Testis (tissue), 3 donors: ENCODE data around the gene ARRB2. TPM values are rescaled to one million over a fixed set of nuclear protein-coding genes. Genes with fewer than 3 reads are reported as not detected.
"Not testable (repeated sequence)": the region's sequence is repeated elsewhere in the genome, so short reads cannot be mapped to it uniquely, and the experiment has no call there.

Experiments
- DNase-seq: peaks from one replicate; pipeline ENCODE4 v3.0.0-alpha.2; 2019
- H3K27ac ChIP-seq, 2 donors: fragments of 200-600 bp; sonication (generic); one replicate each; pipeline ENCODE4 v1.5.1; 2019
- H3K27me3 ChIP-seq: fragments of 200-600 bp; sonication (generic); one replicate; pipeline ENCODE4 v1.5.1; 2019
- H3K36me3 ChIP-seq: fragments of 200-600 bp; sonication (generic); one replicate; pipeline ENCODE4 v1.5.1; 2017; ENCODE audit warnings: low read depth; ENCODE audit errors: missing control alignments
- H3K4me1 ChIP-seq: fragments of 200-600 bp; sonication (generic); one replicate; pipeline ENCODE4 v1.5.1; 2019
- H3K4me3 ChIP-seq, 2 donors: fragments of 200-600 bp; sonication (generic); one replicate each; pipeline ENCODE4 v1.5.1; 2017 to 2019
- H3K9me3 ChIP-seq: fragments of 200-600 bp; sonication (generic); one replicate; pipeline ENCODE4 v1.5.1; 2017
- POLR2A ChIP-seq: fragments of 450-650 bp; IDR thresholded peaks from one replicate; pipeline ENCODE4 v1.6.1; 2017; ENCODE audit warnings: antibody characterized with exemption, mild to moderate bottlenecking, moderate library complexity
- WGBS, 2 donors: methylation state at CpG; one replicate each; pipeline ENCODE4 v1.1.5; 2018; 5-methylcytosine and 5-hydroxymethylcytosine counted together
- intact Hi-C: fragments of 100-400 bp; cut with DNase I; formaldehyde crosslinking; loops from one replicate; pipeline ENCODE4 v1.15.1; 2023; ENCODE audit warnings: low total_unique reads
- polyA plus RNA-seq: library from polyadenylated mRNA; stranded (reverse); fragments of 350-450 nt; fragmentation: Illumina TruSeq; extraction: RNeasy Lipid Tissue Mini Kit (QIAGEN cat#74804); gene quantifications from one replicate; pipeline ENCODE4 v1.2.3, GENCODE V29; 2014; ENCODE audit warnings: low read depth, low replicate concordance; ENCODE audit not compliant: insufficient read depth
- total RNA-seq, 2 donors: library from RNA; depleted of rRNA; stranded (reverse); fragments of >200 nt; gene quantifications; one replicate each; pipeline ENCODE4 v1.2.3, GENCODE V29; 2016
- TF ChIP-seq, protein P1 (sequence below), 3 experiments: fragments of 450-650 bp in 2 of 3; fragments of 200-600 bp in 1 of 3; sonication (generic) in 1 of 3; IDR thresholded peaks; one replicate each; pipeline ENCODE4 v1.5.1; 2016 to 2019; ENCODE audit warnings: antibody characterized with exemption in 3 of 3, mild to moderate bottlenecking in 2 of 3, moderate library complexity in 1 of 3

The ARRB2 gene
- total and polyA plus RNA-seq, 3 donors from 2014 or later = 13.5 to 23.0 (median 19.5) TPM

- no peak for DNase-seq
- Histone ChIP-seq H3K27me3 (no peaks in the 10 kb centered on the region), H3K36me3 (no peaks in the 10 kb centered on the region), H3K9me3 (no peaks in the 10 kb centered on the region), H3K27ac (no peak overlapping the region), H3K4me3 (no peak overlapping the region), H3K4me1 (peaks cover 3% of the 10 kb centered on the region)
- no peak for TF ChIP-seq POLR2A
- TF ChIP-seq, protein P1, sequence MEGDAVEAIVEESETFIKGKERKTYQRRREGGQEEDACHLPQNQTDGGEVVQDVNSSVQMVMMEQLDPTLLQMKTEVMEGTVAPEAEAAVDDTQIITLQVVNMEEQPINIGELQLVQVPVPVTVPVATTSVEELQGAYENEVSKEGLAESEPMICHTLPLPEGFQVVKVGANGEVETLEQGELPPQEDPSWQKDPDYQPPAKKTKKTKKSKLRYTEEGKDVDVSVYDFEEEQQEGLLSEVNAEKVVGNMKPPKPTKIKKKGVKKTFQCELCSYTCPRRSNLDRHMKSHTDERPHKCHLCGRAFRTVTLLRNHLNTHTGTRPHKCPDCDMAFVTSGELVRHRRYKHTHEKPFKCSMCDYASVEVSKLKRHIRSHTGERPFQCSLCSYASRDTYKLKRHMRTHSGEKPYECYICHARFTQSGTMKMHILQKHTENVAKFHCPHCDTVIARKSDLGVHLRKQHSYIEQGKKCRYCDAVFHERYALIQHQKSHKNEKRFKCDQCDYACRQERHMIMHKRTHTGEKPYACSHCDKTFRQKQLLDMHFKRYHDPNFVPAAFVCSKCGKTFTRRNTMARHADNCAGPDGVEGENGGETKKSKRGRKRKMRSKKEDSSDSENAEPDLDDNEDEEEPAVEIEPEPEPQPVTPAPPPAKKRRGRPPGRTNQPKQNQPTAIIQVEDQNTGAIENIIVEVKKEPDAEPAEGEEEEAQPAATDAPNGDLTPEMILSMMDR (IDR thresholded peaks at IDR 0.05) = no peak
- intact Hi-C loops = no loop called here
- 77 to 88% methylated on average over 3 of the region's 3 CpGs for WGBS, 2 donors
Observed at GRCh38 chr17:4712526-4712925, 2.1 kb downstream of the ARRB2 start.

DNA sequence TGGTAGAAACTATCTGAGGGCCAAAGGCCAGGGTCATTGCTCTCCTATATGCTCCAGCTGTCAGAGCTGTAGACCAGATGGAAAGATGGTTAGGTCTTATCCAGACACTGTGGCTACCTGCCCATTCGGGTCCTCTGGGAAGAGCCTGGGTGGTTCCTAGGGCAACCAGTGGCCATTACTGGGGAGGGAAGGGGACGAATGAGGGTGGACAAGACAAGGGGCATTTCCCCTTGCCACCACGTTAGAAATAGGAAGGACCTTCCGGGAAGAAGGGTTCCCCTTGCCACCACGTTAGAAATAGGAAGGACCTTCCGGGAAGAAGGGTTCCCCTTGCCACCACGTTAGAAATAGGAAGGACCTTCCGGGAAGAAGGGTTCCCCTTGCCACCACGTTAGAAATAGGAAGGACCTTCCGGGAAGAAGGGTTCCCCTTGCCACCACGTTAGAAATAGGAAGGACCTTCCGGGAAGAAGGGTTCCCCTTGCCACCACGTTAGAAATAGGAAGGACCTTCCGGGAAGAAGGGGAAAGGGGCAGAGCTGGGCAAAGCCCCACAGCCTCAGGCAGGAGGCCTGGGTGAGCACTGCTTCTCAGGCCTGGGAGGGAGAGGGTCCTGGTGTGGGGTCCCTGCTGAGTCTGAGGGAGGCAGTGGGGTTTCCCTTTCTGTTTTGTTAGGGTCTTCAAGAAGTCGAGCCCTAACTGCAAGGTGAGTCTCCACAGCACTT, 4.1 kb downstream of the ARRB2 start:
- H3K36me3 ChIP-seq, H3K4me3 ChIP-seq, H3K9me3 ChIP-seq, DNase-seq, H3K27me3 ChIP-seq, H3K4me1 ChIP-seq, intact Hi-C loops, H3K27ac ChIP-seq: not testable (repeated sequence)
- WGBS, 2 donors = 83 to 87% methylated on average over 9 to 11 of the region's 15 CpGs

- H3K27ac ChIP-seq = no peak overlapping the region
- no peaks in the 10 kb centered on the region for H3K27me3 ChIP-seq
- H3K4me1 ChIP-seq = no peaks in the 10 kb centered on the region
- DNase-seq = no peak
- H3K36me3 ChIP-seq = no peaks in the 10 kb centered on the region
- intact Hi-C loops = no loop called here
- H3K9me3 ChIP-seq = no peaks in the 10 kb centered on the region
- no peak overlapping the region for H3K4me3 ChIP-seq
- 85% methylated on average over 10 to 11 of the region's 11 CpGs for WGBS, 2 donors
- no peak for TF ChIP-seq POLR2A
- TF ChIP-seq, protein P1 (IDR thresholded peaks at IDR 0.05) = no peak
Observed at GRCh38 chr17:4715063-4715744, 4.8 kb downstream of the ARRB2 start.

DNA sequence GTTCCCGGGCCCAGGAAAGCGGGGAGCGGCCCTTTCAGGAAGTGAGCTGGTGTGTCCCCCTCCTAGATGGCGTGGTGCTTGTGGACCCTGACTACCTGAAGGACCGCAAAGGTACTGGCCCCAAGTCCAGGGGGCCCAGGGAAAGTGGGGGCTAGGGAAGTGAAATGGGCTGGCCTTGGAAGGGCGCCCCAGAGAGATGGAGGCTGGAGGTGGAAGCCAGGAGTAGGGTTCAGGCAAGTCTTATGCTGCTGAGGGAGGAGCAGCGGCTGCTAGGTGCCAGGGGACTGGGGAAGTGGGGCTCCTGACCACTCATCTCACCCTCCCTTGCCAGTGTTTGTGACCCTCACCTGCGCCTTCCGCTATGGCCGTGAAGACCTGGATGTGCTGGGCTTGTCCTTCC, 5.6 kb downstream of the ARRB2 start:
- TF ChIP-seq, protein P1 (IDR thresholded peaks at IDR 0.05) = no peak
- no peak for TF ChIP-seq POLR2A
- no peaks in the 10 kb centered on the region for H3K27me3 ChIP-seq
- no peak for DNase-seq
- no peak overlapping the region for H3K4me3 ChIP-seq
- H3K4me1 ChIP-seq = no peaks in the 10 kb centered on the region
- no peaks in the 10 kb centered on the region for H3K36me3 ChIP-seq
- H3K27ac ChIP-seq = no peak overlapping the region
- 90 to 99% methylated on average over 6 to 10 of the region's 10 CpGs for WGBS, 2 donors
- intact Hi-C loops = no loop called here
- H3K9me3 ChIP-seq = no peaks in the 10 kb centered on the region

DNA sequence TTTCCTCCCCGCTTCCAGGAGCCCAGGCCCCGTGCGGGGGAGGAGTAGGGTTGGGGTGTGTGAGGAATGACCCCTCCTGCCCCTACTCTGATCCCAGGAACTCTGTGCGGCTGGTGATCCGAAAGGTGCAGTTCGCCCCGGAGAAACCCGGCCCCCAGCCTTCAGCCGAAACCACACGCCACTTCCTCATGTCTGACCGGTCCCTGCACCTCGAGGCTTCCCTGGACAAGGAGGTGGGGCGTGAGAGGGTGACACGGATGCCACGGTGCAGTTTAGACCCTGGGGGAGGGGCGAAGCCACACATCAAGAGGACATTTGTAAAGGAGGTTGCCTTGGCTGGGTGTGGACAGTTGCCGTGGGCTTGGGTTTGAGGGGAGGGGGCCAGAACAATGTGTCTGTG, 7.4 kb downstream of the ARRB2 start:
- 87 to 89% methylated on average over 17 of the region's 17 CpGs for WGBS, 2 donors
- no peaks in the 10 kb centered on the region for H3K36me3 ChIP-seq
- TF ChIP-seq, protein P1 (IDR thresholded peaks at IDR 0.05) = no peak
- no peak for TF ChIP-seq POLR2A

More for the DNA sequence above, 7.4 kb downstream of the ARRB2 start:
- no peaks in the 10 kb centered on the region for H3K27me3 ChIP-seq
- intact Hi-C loops = no loop called here
- H3K4me3 ChIP-seq = no peak overlapping the region
- DNase-seq = no peak
- no peaks in the 10 kb centered on the region for H3K4me1 ChIP-seq
- no peak overlapping the region for H3K27ac ChIP-seq
- H3K9me3 ChIP-seq = no peaks in the 10 kb centered on the region
